ENCODE measurements around the gene BFSP2.
"Not testable (repeated sequence)": the region's sequence is repeated elsewhere in the genome, so short reads cannot be mapped to it uniquely, and the experiment has no call there.

Gene BFSP2

GRCh38 chr3:133475245-133476010, 75.6 kb downstream of the BFSP2 start:
- no peak for DNase-seq
- Histone ChIP-seq H3K36me3 (ENCODE audit: control insufficient read depth, insufficient read depth, low read length) (no peaks in the 10 kb centered on the region), H3K4me3 (ENCODE audit: insufficient read depth, low read depth, low read length, poor library complexity, severe bottlenecking) (no peak overlapping the region), H3K4me1 (ENCODE audit: control insufficient read depth, insufficient read depth, low read length, poor library complexity, severe bottlenecking) (no peaks in the 10 kb centered on the region), H3K27me3 (replicated peaks; ENCODE audit: control insufficient read depth, insufficient read depth, low read length, poor library complexity, severe bottlenecking) (no peaks in the 10 kb centered on the region), H3K27ac (ENCODE audit: insufficient read depth, low read length, poor library complexity, severe bottlenecking) (no peak overlapping the region), H3K9me3 (ENCODE audit: control insufficient read depth, low read length) (no peaks in the 10 kb centered on the region)

- Histone ChIP-seq H3K4me1 (ENCODE audit: control insufficient read depth, insufficient read depth, low read length, poor library complexity, severe bottlenecking) (no peaks in the 10 kb centered on the region), H3K4me3 (ENCODE audit: insufficient read depth, low read depth, low read length, poor library complexity, severe bottlenecking) (no peak overlapping the region), H3K9me3 (ENCODE audit: control insufficient read depth, low read length) (no peaks in the 10 kb centered on the region), H3K27me3 (replicated peaks; ENCODE audit: control insufficient read depth, insufficient read depth, low read length, poor library complexity, severe bottlenecking) (no peaks in the 10 kb centered on the region), H3K36me3 (ENCODE audit: control insufficient read depth, insufficient read depth, low read length) (no peaks in the 10 kb centered on the region), H3K27ac (ENCODE audit: insufficient read depth, low read length, poor library complexity, severe bottlenecking) (no peak overlapping the region)
- no peak for DNase-seq
Observed at GRCh38 chr3:133476971-133477375, 77.1 kb downstream of the BFSP2 start.

GRCh38 chr3:133477487-133477886, 77.6 kb downstream of the BFSP2 start:
- DNase-seq = no peak
- Histone ChIP-seq H3K36me3 (ENCODE audit: control insufficient read depth, insufficient read depth, low read length) (no peaks in the 10 kb centered on the region), H3K27ac (ENCODE audit: insufficient read depth, low read length, poor library complexity, severe bottlenecking) (no peak overlapping the region), H3K9me3 (ENCODE audit: control insufficient read depth, low read length) (no peaks in the 10 kb centered on the region), H3K27me3 (replicated peaks; ENCODE audit: control insufficient read depth, insufficient read depth, low read length, poor library complexity, severe bottlenecking) (no peaks in the 10 kb centered on the region), H3K4me3 (ENCODE audit: insufficient read depth, low read depth, low read length, poor library complexity, severe bottlenecking) (no peak overlapping the region), H3K4me1 (ENCODE audit: control insufficient read depth, insufficient read depth, low read length, poor library complexity, severe bottlenecking) (no peaks in the 10 kb centered on the region)

GRCh38 chr3:133478624-133479023, 78.8 kb downstream of the BFSP2 start:
- H3K4me3 ChIP-seq (ENCODE audit: insufficient read depth, low read depth, low read length, poor library complexity, severe bottlenecking) = no peak overlapping the region
- H3K27ac ChIP-seq (ENCODE audit: insufficient read depth, low read length, poor library complexity, severe bottlenecking) = no peak overlapping the region
- no peaks in the 10 kb centered on the region for H3K27me3 ChIP-seq (replicated peaks; ENCODE audit: control insufficient read depth, insufficient read depth, low read length, poor library complexity, severe bottlenecking)
- no peaks in the 10 kb centered on the region for H3K4me1 ChIP-seq (ENCODE audit: control insufficient read depth, insufficient read depth, low read length, poor library complexity, severe bottlenecking)
- no peaks in the 10 kb centered on the region for H3K9me3 ChIP-seq (ENCODE audit: control insufficient read depth, low read length)
- no peaks in the 10 kb centered on the region for H3K36me3 ChIP-seq (ENCODE audit: control insufficient read depth, insufficient read depth, low read length)
- DNase-seq = no peak

GRCh38 chr3:133479401-133479800, 79.5 kb downstream of the BFSP2 start:
- no peak overlapping the region for H3K4me3 ChIP-seq (ENCODE audit: insufficient read depth, low read depth, low read length, poor library complexity, severe bottlenecking)
- no peak for DNase-seq
- H3K4me1 ChIP-seq (ENCODE audit: control insufficient read depth, insufficient read depth, low read length, poor library complexity, severe bottlenecking) = no peaks in the 10 kb centered on the region
- H3K27ac ChIP-seq (ENCODE audit: insufficient read depth, low read length, poor library complexity, severe bottlenecking) = no peak overlapping the region
- no peaks in the 10 kb centered on the region for H3K9me3 ChIP-seq (ENCODE audit: control insufficient read depth, low read length)
- no peaks in the 10 kb centered on the region for H3K27me3 ChIP-seq (replicated peaks; ENCODE audit: control insufficient read depth, insufficient read depth, low read length, poor library complexity, severe bottlenecking)
- no peaks in the 10 kb centered on the region for H3K36me3 ChIP-seq (ENCODE audit: control insufficient read depth, insufficient read depth, low read length)

GRCh38 chr3:133479895-133480669, 80.2 kb downstream of the BFSP2 start:
- H3K27me3 ChIP-seq (replicated peaks; ENCODE audit: control insufficient read depth, insufficient read depth, low read length, poor library complexity, severe bottlenecking) = no peaks in the 10 kb centered on the region
- no peak overlapping the region for H3K4me3 ChIP-seq (ENCODE audit: insufficient read depth, low read depth, low read length, poor library complexity, severe bottlenecking)
- H3K9me3 ChIP-seq (ENCODE audit: control insufficient read depth, low read length) = no peaks in the 10 kb centered on the region
- no peaks in the 10 kb centered on the region for H3K36me3 ChIP-seq (ENCODE audit: control insufficient read depth, insufficient read depth, low read length)
- DNase-seq = no peak
- no peak overlapping the region for H3K27ac ChIP-seq (ENCODE audit: insufficient read depth, low read length, poor library complexity, severe bottlenecking)
- H3K4me1 ChIP-seq (ENCODE audit: control insufficient read depth, insufficient read depth, low read length, poor library complexity, severe bottlenecking) = no peaks in the 10 kb centered on the region

GRCh38 chr3:133482474-133482873, 82.6 kb downstream of the BFSP2 start:
- DNase-seq; H3K4me3 ChIP-seq (ENCODE audit: insufficient read depth, low read depth, low read length, poor library complexity, severe bottlenecking); H3K36me3 ChIP-seq (ENCODE audit: control insufficient read depth, insufficient read depth, low read length); H3K27ac ChIP-seq (ENCODE audit: insufficient read depth, low read length, poor library complexity, severe bottlenecking); H3K9me3 ChIP-seq (ENCODE audit: control insufficient read depth, low read length); H3K4me1 ChIP-seq (ENCODE audit: control insufficient read depth, insufficient read depth, low read length, poor library complexity, severe bottlenecking); H3K27me3 ChIP-seq (replicated peaks; ENCODE audit: control insufficient read depth, insufficient read depth, low read length, poor library complexity, severe bottlenecking): not testable (repeated sequence)

GRCh38 chr3:133486658-133487057, 86.8 kb downstream of the BFSP2 start:
- DNase-seq = no peak
- Histone ChIP-seq H3K36me3 (ENCODE audit: control insufficient read depth, insufficient read depth, low read length) (no peaks in the 10 kb centered on the region), H3K4me1 (ENCODE audit: control insufficient read depth, insufficient read depth, low read length, poor library complexity, severe bottlenecking) (peaks cover 10% of the 10 kb centered on the region), H3K4me3 (ENCODE audit: insufficient read depth, low read depth, low read length, poor library complexity, severe bottlenecking) (no peak overlapping the region), H3K27ac (ENCODE audit: insufficient read depth, low read length, poor library complexity, severe bottlenecking) (no peak overlapping the region), H3K9me3 (ENCODE audit: control insufficient read depth, low read length) (no peaks in the 10 kb centered on the region), H3K27me3 (replicated peaks; ENCODE audit: control insufficient read depth, insufficient read depth, low read length, poor library complexity, severe bottlenecking) (no peaks in the 10 kb centered on the region)

- no peak overlapping the region for H3K4me3 ChIP-seq (ENCODE audit: insufficient read depth, low read depth, low read length, poor library complexity, severe bottlenecking)
- no peaks in the 10 kb centered on the region for H3K9me3 ChIP-seq (ENCODE audit: control insufficient read depth, low read length)
- no peaks in the 10 kb centered on the region for H3K36me3 ChIP-seq (ENCODE audit: control insufficient read depth, insufficient read depth, low read length)
- no peak overlapping the region for H3K27ac ChIP-seq (ENCODE audit: insufficient read depth, low read length, poor library complexity, severe bottlenecking)
- DNase-seq = no peak
- H3K27me3 ChIP-seq (replicated peaks; ENCODE audit: control insufficient read depth, insufficient read depth, low read length, poor library complexity, severe bottlenecking) = no peaks in the 10 kb centered on the region
- peaks cover 10% of the 10 kb centered on the region for H3K4me1 ChIP-seq (ENCODE audit: control insufficient read depth, insufficient read depth, low read length, poor library complexity, severe bottlenecking)
Observed at GRCh38 chr3:133487204-133487603, 87.3 kb downstream of the BFSP2 start.

GRCh38 chr3:133487920-133488540, 88.2 kb downstream of the BFSP2 start:
- Histone ChIP-seq H3K36me3 (ENCODE audit: control insufficient read depth, insufficient read depth, low read length) (no peaks in the 10 kb centered on the region), H3K4me1 (ENCODE audit: control insufficient read depth, insufficient read depth, low read length, poor library complexity, severe bottlenecking) (peaks cover 10% of the 10 kb centered on the region), H3K9me3 (ENCODE audit: control insufficient read depth, low read length) (no peaks in the 10 kb centered on the region), H3K27me3 (replicated peaks; ENCODE audit: control insufficient read depth, insufficient read depth, low read length, poor library complexity, severe bottlenecking) (no peaks in the 10 kb centered on the region), H3K27ac (ENCODE audit: insufficient read depth, low read length, poor library complexity, severe bottlenecking) (no peak overlapping the region), H3K4me3 (ENCODE audit: insufficient read depth, low read depth, low read length, poor library complexity, severe bottlenecking) (no peak overlapping the region)
- peak in 2 of 3 donors; percentile 19 to 46 for DNase-seq

Data from effector memory CD4-positive, alpha-beta T cell (primary cell).